GM23338 (cell line): ENCODE data around the gene MYF5. TPM values are rescaled to one million over a fixed set of nuclear protein-coding genes. Genes with fewer than 3 reads are reported as not detected.

Experiments
- ATAC-seq: fragments of 200-7000 bp; cut with Tn5 transposase; 3 replicates; pipeline ENCODE4 v1.9.1; 2020
- DNase-seq: peaks from one replicate; pipeline ENCODE4 v3.0.0-alpha.2; 2015; ENCODE audit warnings: low spot score
- H2AFZ ChIP-seq: fragments of 200-600 bp; sonication (generic); 2 replicates; pipeline ENCODE4 v1.8.0; 2016; ENCODE audit warnings: antibody characterized with exemption, mild to moderate bottlenecking, moderate library complexity
- H3F3A ChIP-seq: fragments of 200-600 bp; sonication (generic); replicated peaks from 2 replicates; pipeline ENCODE4 v1.8.0; 2017; ENCODE audit warnings: antibody characterized with exemption, mixed run types, low read depth
- H3K27ac ChIP-seq: fragments of 200-600 bp; sonication (generic); 2 replicates; pipeline ENCODE4 v1.6.1; 2016; ENCODE audit warnings: low read depth
- H3K27me3 ChIP-seq: fragments of 200-600 bp; sonication (generic); 2 replicates; pipeline ENCODE4 v1.8.0; 2016; ENCODE audit warnings: mild to moderate bottlenecking, mixed run types, moderate library complexity; ENCODE audit not compliant: insufficient read depth
- H3K36me3 ChIP-seq: fragments of 200-600 bp; sonication (generic); 2 replicates; pipeline ENCODE4 v1.8.0; 2016; ENCODE audit warnings: mild to moderate bottlenecking; ENCODE audit not compliant: insufficient read depth
- H3K4me1 ChIP-seq: fragments of 200-600 bp; sonication (generic); 2 replicates; pipeline ENCODE4 v1.8.0; 2016; ENCODE audit warnings: mild to moderate bottlenecking, moderate library complexity; ENCODE audit not compliant: insufficient read depth
- H3K4me2 ChIP-seq: fragments of 200-600 bp; sonication (generic); 2 replicates; pipeline ENCODE4 v1.7.1; 2017; ENCODE audit warnings: mixed run types
- H3K4me3 ChIP-seq: fragments of 200-600 bp; sonication (generic); 2 replicates; pipeline ENCODE4 v1.6.1; 2016; ENCODE audit warnings: mixed run types
- H3K79me2 ChIP-seq: fragments of 200-600 bp; sonication (generic); replicated peaks from 2 replicates; pipeline ENCODE4 v1.8.0; 2017; ENCODE audit warnings: mild to moderate bottlenecking; ENCODE audit not compliant: insufficient read depth
- H3K9me2 ChIP-seq: fragments of 200-600 bp; sonication (generic); 2 replicates; pipeline ENCODE4 v1.8.0; 2017; ENCODE audit not compliant: insufficient read depth
- H4K20me1 ChIP-seq: fragments of 200-600 bp; sonication (generic); replicated peaks from 2 replicates; pipeline ENCODE4 v1.8.0; 2017; ENCODE audit warnings: mild to moderate bottlenecking; ENCODE audit not compliant: insufficient read depth
- H3K27ac Mint-ChIP-seq: 2 replicates; pipeline ENCODE4 v1.8.0; 2020; ENCODE audit warnings: inconsistent platforms, mild to moderate bottlenecking, moderate library complexity, mixed read lengths
- H3K27me3 Mint-ChIP-seq: 3 replicates; pipeline ENCODE4 v1.8.0; 2022; ENCODE audit warnings: low read depth, mild to moderate bottlenecking, moderate library complexity, mixed read lengths, inconsistent platforms; ENCODE audit not compliant: insufficient read depth, poor library complexity
- H3K36me3 Mint-ChIP-seq: 3 replicates; pipeline ENCODE4 v1.8.0; 2021; ENCODE audit warnings: low read depth, mild to moderate bottlenecking, inconsistent platforms, moderate library complexity, mixed read lengths
- H3K4me1 Mint-ChIP-seq: 3 replicates; pipeline ENCODE4 v1.8.0; 2020; ENCODE audit warnings: mild to moderate bottlenecking, inconsistent platforms, mixed read lengths
- H3K4me3 Mint-ChIP-seq: 3 replicates; pipeline ENCODE4 v1.8.0; 2021; ENCODE audit warnings: moderate library complexity, mild to moderate bottlenecking, inconsistent platforms, mixed read lengths
- H3K9me3 Mint-ChIP-seq: 3 replicates; pipeline ENCODE4 v1.8.0; 2020; ENCODE audit warnings: moderate library complexity, mild to moderate bottlenecking, inconsistent platforms, mixed read lengths
- CREB1 ChIP-seq: fragments of 250-450 bp; sonication (Bioruptor Pico); IDR thresholded peaks from 2 replicates; pipeline ENCODE4 v1.5.0; 2020; ENCODE audit warnings: low read depth, mild to moderate bottlenecking, moderate library complexity
- EZH2 ChIP-seq: fragments of 200-600 bp; sonication (generic); IDR thresholded peaks from one replicate; pipeline ENCODE4 v1.8.0; 2017; ENCODE audit warnings: antibody characterized with exemption, mild to moderate bottlenecking, low read depth; ENCODE audit not compliant: unreplicated experiment
- EZH2phosphoT487 ChIP-seq: fragments of 200-600 bp; sonication (generic); IDR thresholded peaks from one replicate; pipeline ENCODE4 v1.8.1; 2018; ENCODE audit warnings: antibody characterized with exemption; ENCODE audit not compliant: unreplicated experiment
- JUNB ChIP-seq: IDR thresholded peaks from one replicate; pipeline ENCODE4 v1.6.1; 2016; ENCODE audit warnings: antibody characterized with exemption; ENCODE audit not compliant: unreplicated experiment
- NANOG ChIP-seq: IDR thresholded peaks from 2 replicates; pipeline ENCODE4 v1.6.1; 2016; ENCODE audit warnings: antibody characterized with exemption, borderline replicate concordance
- POLR2AphosphoS5 ChIP-seq: IDR thresholded peaks from 2 replicates; pipeline ENCODE4 v1.6.1; 2016; ENCODE audit warnings: antibody characterized with exemption, low read depth
- REST ChIP-seq: IDR thresholded peaks from one replicate; pipeline ENCODE4 v1.6.1; 2018; ENCODE audit warnings: antibody characterized with exemption; ENCODE audit not compliant: unreplicated experiment
- STAT1 ChIP-seq: IDR thresholded peaks from one replicate; pipeline ENCODE4 v1.6.1; 2016; ENCODE audit warnings: antibody characterized with exemption; ENCODE audit not compliant: unreplicated experiment
- ZNF114 ChIP-seq: fragments of 250-450 bp; sonication (Bioruptor Pico); IDR thresholded peaks from 2 replicates; pipeline ENCODE4 v1.5.0; 2020; ENCODE audit warnings: mild to moderate bottlenecking, moderate library complexity
- ZNF331 ChIP-seq: fragments of 250-450 bp; sonication (Bioruptor Pico); IDR thresholded peaks from 2 replicates; pipeline ENCODE4 v1.5.0; 2020; ENCODE audit warnings: low read depth, mild to moderate bottlenecking, moderate library complexity
- ZNF462 ChIP-seq: fragments of 250-450 bp; sonication (Bioruptor Pico); IDR thresholded peaks from 2 replicates; pipeline ENCODE4 v1.5.0; 2020; ENCODE audit warnings: mild to moderate bottlenecking, moderate library complexity
- polyA plus RNA-seq: library from polyadenylated mRNA; unstranded; fragments of >200 nt; fragmentation: Nextera tagmentation; extraction: Ambion mirVana; gene quantifications from 2 replicates; pipeline ENCODE4 v1.2.1, GENCODE V29; 2016
- total RNA-seq: library from RNA; depleted of rRNA; stranded (reverse); fragments of >200 nt; shearing (Covaris generic); gene quantifications from 2 replicates; pipeline ENCODE4 v1.2.3, GENCODE V29; 2014
- TF ChIP-seq, protein P1 (sequence below), 2 experiments: fragments of 200-600 bp in 1 of 2; sonication (generic) in 1 of 2; conservative IDR thresholded peaks; 2 replicates each; pipeline versions ENCODE4 v1.5.1 to v1.6.1; 2016 to 2017; ENCODE audit warnings: antibody characterized with exemption in 2 of 2, low read depth in 2 of 2, mild to moderate bottlenecking in 2 of 2, moderate library complexity in 1 of 2
- TF ChIP-seq, protein P2 (sequence below): IDR thresholded peaks from 2 replicates; pipeline ENCODE4 v1.6.1; 2016; ENCODE audit warnings: antibody characterized with exemption

Gene MYF5
- total and polyA plus RNA-seq, 2 experiments from 2014 or later = not detected

GRCh38 chr12:80745851-80746505 is 29.3 kb downstream of the MYF5 start:
- no peak overlapping the region for H3K27ac Mint-ChIP-seq
- Histone ChIP-seq H2AFZ (no peak overlapping the region), H3K4me1 (0 out of 2 replicates have a peak, but pooled peaks cover 4% of the 10 kb centered on the region), H3K27ac (no peak overlapping the region), H3K36me3 (no peaks in the 10 kb centered on the region), H3K4me3 (no peak overlapping the region), H4K20me1 (no peaks in the 10 kb centered on the region), H3F3A (no peaks in the 10 kb centered on the region), H3K27me3 (no peaks in the 10 kb centered on the region), H3K79me2 (no peaks in the 10 kb centered on the region), H3K4me2 (no peak overlapping the region), H3K9me2 (no peaks in the 10 kb centered on the region)
- DNase-seq (no peak), ATAC-seq (no peak)
- no peak overlapping the region for H3K4me3 Mint-ChIP-seq
- peaks cover 2% of the 10 kb centered on the region for H3K27me3 Mint-ChIP-seq
- no peaks in the 10 kb centered on the region for H3K4me1 Mint-ChIP-seq
- no peaks in the 10 kb centered on the region for H3K9me3 Mint-ChIP-seq
- no peaks in the 10 kb centered on the region for H3K36me3 Mint-ChIP-seq
- TF ChIP-seq ZNF462 = no peak
- no peak for TF ChIP-seq ZNF331 (CRISPR knock-in tag)
- TF ChIP-seq CREB1 (CRISPR knock-in tag) = no peak
- TF ChIP-seq STAT1 = no peak
- no peak for TF ChIP-seq NANOG
- no peak for TF ChIP-seq JUNB
- TF ChIP-seq ZNF114 (CRISPR knock-in tag) = no peak
- no peak for TF ChIP-seq POLR2AphosphoS5
- no peak for TF ChIP-seq EZH2
- TF ChIP-seq EZH2phosphoT487 = no peak
- TF ChIP-seq REST = no peak
- TF ChIP-seq, protein P1, sequence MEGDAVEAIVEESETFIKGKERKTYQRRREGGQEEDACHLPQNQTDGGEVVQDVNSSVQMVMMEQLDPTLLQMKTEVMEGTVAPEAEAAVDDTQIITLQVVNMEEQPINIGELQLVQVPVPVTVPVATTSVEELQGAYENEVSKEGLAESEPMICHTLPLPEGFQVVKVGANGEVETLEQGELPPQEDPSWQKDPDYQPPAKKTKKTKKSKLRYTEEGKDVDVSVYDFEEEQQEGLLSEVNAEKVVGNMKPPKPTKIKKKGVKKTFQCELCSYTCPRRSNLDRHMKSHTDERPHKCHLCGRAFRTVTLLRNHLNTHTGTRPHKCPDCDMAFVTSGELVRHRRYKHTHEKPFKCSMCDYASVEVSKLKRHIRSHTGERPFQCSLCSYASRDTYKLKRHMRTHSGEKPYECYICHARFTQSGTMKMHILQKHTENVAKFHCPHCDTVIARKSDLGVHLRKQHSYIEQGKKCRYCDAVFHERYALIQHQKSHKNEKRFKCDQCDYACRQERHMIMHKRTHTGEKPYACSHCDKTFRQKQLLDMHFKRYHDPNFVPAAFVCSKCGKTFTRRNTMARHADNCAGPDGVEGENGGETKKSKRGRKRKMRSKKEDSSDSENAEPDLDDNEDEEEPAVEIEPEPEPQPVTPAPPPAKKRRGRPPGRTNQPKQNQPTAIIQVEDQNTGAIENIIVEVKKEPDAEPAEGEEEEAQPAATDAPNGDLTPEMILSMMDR (conservative IDR thresholded peaks at IDR 0.05; ENCODE audit: low read depth in 2 of 2) = no peak
- TF ChIP-seq, protein P2, sequence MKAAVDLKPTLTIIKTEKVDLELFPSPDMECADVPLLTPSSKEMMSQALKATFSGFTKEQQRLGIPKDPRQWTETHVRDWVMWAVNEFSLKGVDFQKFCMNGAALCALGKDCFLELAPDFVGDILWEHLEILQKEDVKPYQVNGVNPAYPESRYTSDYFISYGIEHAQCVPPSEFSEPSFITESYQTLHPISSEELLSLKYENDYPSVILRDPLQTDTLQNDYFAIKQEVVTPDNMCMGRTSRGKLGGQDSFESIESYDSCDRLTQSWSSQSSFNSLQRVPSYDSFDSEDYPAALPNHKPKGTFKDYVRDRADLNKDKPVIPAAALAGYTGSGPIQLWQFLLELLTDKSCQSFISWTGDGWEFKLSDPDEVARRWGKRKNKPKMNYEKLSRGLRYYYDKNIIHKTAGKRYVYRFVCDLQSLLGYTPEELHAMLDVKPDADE = no peak
